DND-41 (cell line): ENCODE measurements around the gene PSMA8.
"Not testable (repeated sequence)": the region's sequence is repeated elsewhere in the genome, so short reads cannot be mapped to it uniquely, and the experiment has no call there.

Source experiments
- CTCF ChIP-seq: IDR thresholded peaks from 2 replicates; pipeline ENCODE4 v1.5.1; 2012; ENCODE audit warnings: borderline replicate concordance, low read length, moderate library complexity, mild to moderate bottlenecking; ENCODE audit not compliant: poor library complexity, severe bottlenecking; ENCODE audit errors: extremely low read depth
- EZH2 ChIP-seq: IDR thresholded peaks from 3 replicates; pipeline ENCODE4 v1.6.1; 2012; ENCODE audit warnings: borderline replicate concordance, low read depth, mild to moderate bottlenecking, moderate library complexity, low read length, inconsistent platforms; ENCODE audit not compliant: severe bottlenecking

- not testable (repeated sequence) for TF ChIP-seq CTCF, EZH2
These were observed 33.9 kb downstream of the PSMA8 start for GRCh38 chr18:26167592-26167991.
